CD4-positive, alpha-beta T cell treated with Interleukin-1 beta for 1 hour (primary cell): Measurements from ENCODE around the gene CACNA2D2.

ENCODE experiments used
- DNase-seq, 2 donors: peaks; one replicate each; pipeline ENCODE4 v3.0.0-alpha.2; 2020 to 2022

CACNA2D2 gene

GRCh38 chr3:50493623-50494022 is 9.8 kb downstream of the CACNA2D2 start:
- no peak for DNase-seq

- DNase-seq = no peak
Observed at GRCh38 chr3:50493086-50493485, 10.3 kb downstream of the CACNA2D2 start.

- no peak for DNase-seq
Observed at GRCh38 chr3:50491023-50491422, 12.4 kb downstream of the CACNA2D2 start.

GRCh38 chr3:50490424-50490823 is 13.0 kb downstream of the CACNA2D2 start:
- no peak for DNase-seq

- DNase-seq = no peak
Observed at GRCh38 chr3:50487181-50487580, 16.3 kb downstream of the CACNA2D2 start.

GRCh38 chr3:50486219-50486888 is 17.1 kb downstream of the CACNA2D2 start:
- no peak for DNase-seq

GRCh38 chr3:50484722-50485121 is 18.7 kb downstream of the CACNA2D2 start:
- DNase-seq = no peak

- no peak for DNase-seq
Observed at GRCh38 chr3:50483374-50483773, 20.1 kb downstream of the CACNA2D2 start.

GRCh38 chr3:50481992-50482391 is 21.4 kb downstream of the CACNA2D2 start:
- DNase-seq = no peak

- no peak for DNase-seq
Observed at GRCh38 chr3:50480471-50480870, 23.0 kb downstream of the CACNA2D2 start.

GRCh38 chr3:50479523-50479922 is 23.9 kb downstream of the CACNA2D2 start:
- no peak for DNase-seq

- DNase-seq = no peak
Observed at GRCh38 chr3:50478671-50479260, 24.7 kb downstream of the CACNA2D2 start.

- no peak for DNase-seq
Observed at GRCh38 chr3:50478051-50478450, 25.4 kb downstream of the CACNA2D2 start.

- DNase-seq = no peak
Observed at GRCh38 chr3:50475348-50475747, 28.1 kb downstream of the CACNA2D2 start.

- no peak for DNase-seq
Observed at GRCh38 chr3:50474717-50475116, 28.7 kb downstream of the CACNA2D2 start.

GRCh38 chr3:50473768-50474167 is 29.7 kb downstream of the CACNA2D2 start:
- DNase-seq = no peak

GRCh38 chr3:50472958-50473357 is 30.5 kb downstream of the CACNA2D2 start:
- DNase-seq = peak; percentile 30 to 34

GRCh38 chr3:50470658-50471057 is 32.8 kb downstream of the CACNA2D2 start:
- no peak for DNase-seq

GRCh38 chr3:50467919-50468318 is 35.5 kb downstream of the CACNA2D2 start:
- no peak for DNase-seq

- DNase-seq = peak; percentile 4 to 27
Observed at GRCh38 chr3:50466177-50466576, 37.3 kb downstream of the CACNA2D2 start.

- no peak for DNase-seq
Observed at GRCh38 chr3:50464569-50464968, 38.9 kb downstream of the CACNA2D2 start.

GRCh38 chr3:50459785-50460184 is 43.6 kb downstream of the CACNA2D2 start:
- no peak for DNase-seq

GRCh38 chr3:50457988-50458387 is 45.4 kb downstream of the CACNA2D2 start:
- DNase-seq = no peak

- no peak for DNase-seq
Observed at GRCh38 chr3:50455161-50456018, 48.0 kb downstream of the CACNA2D2 start.
